SKM-1 (cell line): ENCODE results near the gene ZC3H7A.

ENCODE experiments used
- DNase-seq: peaks from one replicate; lab custom pipeline; 2025; ENCODE audit not compliant: unreplicated experiment; lab: John Stamatoyannopoulos, UW

ZC3H7A gene

GRCh38 chr16:11707679-11708197, 89.3 kb downstream of the ZC3H7A start:
- DNase-seq, result no peak

GRCh38 chr16:11706180-11706742, 90.8 kb downstream of the ZC3H7A start:
- DNase-seq, result no peak

GRCh38 chr16:11705311-11706025, 91.6 kb downstream of the ZC3H7A start:
- no peak for DNase-seq
